Neuronal stem cell (in vitro differentiated cells): ENCODE results near the gene PURA.

Experiments
- DNase-seq: peaks from one replicate; pipeline ENCODE4 v3.0.0-alpha.2; 2013; ENCODE audit warnings: low spot score
- H2AFZ ChIP-seq: one replicate; pipeline ENCODE4 v1.6.1; 2013; ENCODE audit warnings: mild to moderate bottlenecking, low read length, inconsistent platforms
- H2AK5ac ChIP-seq: 2 replicates; pipeline ENCODE4 v1.6.1; 2013; ENCODE audit warnings: low read depth, mild to moderate bottlenecking, inconsistent platforms, low read length, moderate library complexity, mixed read lengths
- H2BK120ac ChIP-seq: 2 replicates; pipeline ENCODE4 v1.6.1; 2013; ENCODE audit warnings: low read depth, mild to moderate bottlenecking, inconsistent platforms, low read length, moderate library complexity, mixed read lengths
- H2BK12ac ChIP-seq: one replicate; pipeline ENCODE4 v1.6.1; 2013; ENCODE audit warnings: low read length, inconsistent platforms
- H2BK15ac ChIP-seq: 2 replicates; pipeline ENCODE4 v1.6.1; 2013; ENCODE audit warnings: mild to moderate bottlenecking, low read length, inconsistent platforms, mixed read lengths
- H2BK5ac ChIP-seq: one replicate; pipeline ENCODE4 v1.6.1; 2013; ENCODE audit warnings: inconsistent platforms, mild to moderate bottlenecking, low read length, moderate library complexity
- H3K14ac ChIP-seq: one replicate; pipeline ENCODE4 v1.6.1; 2013; ENCODE audit warnings: low read length, inconsistent platforms
- H3K18ac ChIP-seq: 2 replicates; pipeline ENCODE4 v1.6.1; 2013; ENCODE audit warnings: low read length, inconsistent platforms
- H3K23ac ChIP-seq: 2 replicates; pipeline ENCODE4 v1.6.1; 2013; ENCODE audit warnings: low read depth, mild to moderate bottlenecking, mixed read lengths, low read length, inconsistent platforms; ENCODE audit not compliant: poor library complexity
- H3K27ac ChIP-seq: replicated peaks from 3 replicates; pipeline ENCODE4 v1.5.1; 2013; ENCODE audit warnings: low read length, inconsistent platforms
- H3K27me3 ChIP-seq, 3 experiments: 2 replicates each; pipeline ENCODE4 v1.6.1; 2013; ENCODE audit warnings: low read length in 3 of 3, mild to moderate bottlenecking in 2 of 3, inconsistent platforms in 1 of 3, low read depth in 1 of 3, mixed read lengths in 1 of 3, moderate library complexity in 1 of 3; ENCODE audit not compliant: control insufficient read depth in 3 of 3, insufficient read depth in 3 of 3
- H3K36me3 ChIP-seq, 2 donors: replicated peaks in 1 of 2; 2 replicates each; pipeline ENCODE4 v1.6.1; 2013; ENCODE audit warnings: low read length in 2 of 2; ENCODE audit not compliant: control insufficient read depth in 2 of 2, insufficient read depth in 2 of 2
- H3K4ac ChIP-seq: 2 replicates; pipeline ENCODE4 v1.6.1; 2013; ENCODE audit warnings: inconsistent platforms, mild to moderate bottlenecking, low read length, moderate library complexity
- H3K4me1 ChIP-seq, 2 donors: 1 replicate in 1 of 2; 2 replicates in 1 of 2; pipeline ENCODE4 v1.6.1; 2013; ENCODE audit warnings: low read length in 2 of 2, low read depth in 1 of 2; ENCODE audit not compliant: control insufficient read depth in 2 of 2, insufficient read depth in 1 of 2
- H3K4me2 ChIP-seq: one replicate; pipeline ENCODE4 v1.6.1; 2013; ENCODE audit warnings: mild to moderate bottlenecking, low read length, inconsistent platforms; ENCODE audit not compliant: insufficient read depth, poor library complexity, severe bottlenecking
- H3K4me3 ChIP-seq, 2 donors: 2 replicates each; pipeline ENCODE4 v1.5.1; 2013; ENCODE audit warnings: low read length in 2 of 2, mild to moderate bottlenecking in 2 of 2, inconsistent platforms in 1 of 2, moderate library complexity in 1 of 2
- H3K79me1 ChIP-seq: one replicate; pipeline ENCODE4 v1.6.1; 2013; ENCODE audit warnings: low read depth, mild to moderate bottlenecking, inconsistent platforms, low read length, moderate library complexity
- H3K9ac ChIP-seq: one replicate; pipeline ENCODE4 v1.6.1; 2013; ENCODE audit warnings: mild to moderate bottlenecking, low read depth, low read length, inconsistent platforms; ENCODE audit not compliant: poor library complexity
- H3K9me3 ChIP-seq, 2 donors: replicated peaks in 1 of 2; 2 replicates each; pipeline versions ENCODE3 to v1.6.1; 2013; ENCODE audit warnings: low read length in 2 of 2, mild to moderate bottlenecking in 2 of 2, inconsistent platforms in 1 of 2, low read depth in 1 of 2, mixed read lengths in 1 of 2, moderate library complexity in 1 of 2; ENCODE audit not compliant: control insufficient read depth in 2 of 2, insufficient read depth in 1 of 2
- H4K8ac ChIP-seq: one replicate; pipeline ENCODE4 v1.6.1; 2013; ENCODE audit warnings: low read depth, mild to moderate bottlenecking, inconsistent platforms, low read length, moderate library complexity
- H4K91ac ChIP-seq: one replicate; pipeline ENCODE4 v1.6.1; 2013; ENCODE audit warnings: low read length, low read depth, mild to moderate bottlenecking, inconsistent platforms; ENCODE audit not compliant: poor library complexity
- WGBS, 2 donors: extraction: QIAGEN DNeasy Blood & Tissue Kit; methylation state at CpG; one replicate each; pipeline ENCODE4 v1.1.7; 2013; ENCODE audit warnings: missing lambda C conversion rate in 2 of 2, mixed read lengths in 1 of 2; ENCODE audit not compliant: insufficient read length in 2 of 2, insufficient replicate concordance in 1 of 2; ENCODE audit errors: extremely low coverage in 2 of 2; 5-methylcytosine and 5-hydroxymethylcytosine counted together

The PURA gene

DNA sequence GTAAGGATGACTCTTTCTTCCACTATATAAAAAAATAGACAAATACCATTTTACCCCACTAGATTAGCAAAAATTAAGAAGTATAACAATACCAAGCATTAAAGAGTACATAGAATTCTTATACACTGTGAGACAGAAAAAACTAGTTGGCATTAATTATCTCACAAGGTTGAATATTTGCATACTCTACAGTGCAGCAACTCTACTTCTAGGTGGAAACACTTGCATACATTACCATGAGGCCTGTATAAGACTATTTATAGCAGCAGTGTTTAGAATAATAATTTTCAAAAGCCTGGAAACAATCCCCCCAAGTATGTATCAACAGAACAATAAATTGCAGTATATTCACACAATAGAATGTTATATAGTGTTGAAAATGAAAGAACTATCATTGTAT is 19.0 kb upstream of the PURA start:
- Histone ChIP-seq H2BK5ac (no peak overlapping the region), H3K4me2 (no peak overlapping the region), H4K8ac (no peak overlapping the region), H3K9ac (no peak overlapping the region), H3K27me3 (peaks cover 0 to 36% (median 0%) of the 10 kb centered on the region in 3 experiments), H2BK12ac (no peak overlapping the region), H3K36me3 (no peaks in the 10 kb centered on the region), H3K9me3 (peaks cover 0 to 3% of the 10 kb centered on the region in 2 donors), H3K79me1 (no peaks in the 10 kb centered on the region), H3K27ac (no peak overlapping the region), H2BK120ac (no peak overlapping the region), H2AK5ac (no peak overlapping the region), H4K91ac (no peak overlapping the region), H2BK15ac (no peak overlapping the region), H3K23ac (no peak overlapping the region), H3K4ac (no peak overlapping the region), H3K4me3 (no peak overlapping the region), H3K4me1 (no peaks in the 10 kb centered on the region), H2AFZ (no peak overlapping the region), H3K18ac (no peak overlapping the region), H3K14ac (no peak overlapping the region)
- no peak for DNase-seq

DNA sequence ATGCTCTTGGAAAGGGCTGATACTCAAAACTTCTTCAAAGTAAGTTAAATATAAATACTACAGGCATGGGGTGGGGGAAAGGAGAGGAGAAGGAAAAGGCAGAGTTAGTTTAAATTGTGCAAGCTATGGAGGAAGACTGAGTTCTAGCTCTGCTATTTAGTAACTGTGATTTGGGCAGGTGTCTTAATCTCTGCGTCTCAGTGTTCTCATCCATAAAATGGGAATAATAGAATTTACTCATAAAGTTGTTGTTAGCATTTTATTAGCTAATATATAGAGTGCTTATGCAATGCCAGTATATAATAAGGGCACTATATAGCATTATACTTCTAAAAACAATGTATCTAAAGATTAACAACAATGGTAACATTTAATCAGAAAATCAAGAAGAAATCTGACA is 12.7 kb upstream of the PURA start:
- H3K27ac ChIP-seq: no peak overlapping the region
- H2BK12ac ChIP-seq: no peak overlapping the region
- H3K27me3 ChIP-seq: peaks cover 0 to 44% (median 13%) of the 10 kb centered on the region in 3 experiments
- H3K4me1 ChIP-seq: no peaks in the 10 kb centered on the region
- H3K4me2 ChIP-seq: no peak overlapping the region
- H3K36me3 ChIP-seq: no peaks in the 10 kb centered on the region
- no peak overlapping the region for H2AFZ ChIP-seq
- H3K9me3 ChIP-seq: no peaks in the 10 kb centered on the region
- H3K23ac ChIP-seq: no peak overlapping the region
- H4K8ac ChIP-seq: no peak overlapping the region
- no peak overlapping the region for H2BK15ac ChIP-seq
- no peak overlapping the region for H2AK5ac ChIP-seq
- no peak for DNase-seq
- H4K91ac ChIP-seq: no peak overlapping the region
- H3K79me1 ChIP-seq: no peaks in the 10 kb centered on the region
- no peak overlapping the region for H3K9ac ChIP-seq
- H3K4ac ChIP-seq: no peak overlapping the region
- no peak overlapping the region for H3K18ac ChIP-seq
- H3K4me3 ChIP-seq: no peak overlapping the region
- WGBS, 2 donors: no CpG with 5 or more reads among the region's 1 CpG
- H2BK5ac ChIP-seq: no peak overlapping the region
- no peak overlapping the region for H2BK120ac ChIP-seq
- no peak overlapping the region for H3K14ac ChIP-seq

DNA sequence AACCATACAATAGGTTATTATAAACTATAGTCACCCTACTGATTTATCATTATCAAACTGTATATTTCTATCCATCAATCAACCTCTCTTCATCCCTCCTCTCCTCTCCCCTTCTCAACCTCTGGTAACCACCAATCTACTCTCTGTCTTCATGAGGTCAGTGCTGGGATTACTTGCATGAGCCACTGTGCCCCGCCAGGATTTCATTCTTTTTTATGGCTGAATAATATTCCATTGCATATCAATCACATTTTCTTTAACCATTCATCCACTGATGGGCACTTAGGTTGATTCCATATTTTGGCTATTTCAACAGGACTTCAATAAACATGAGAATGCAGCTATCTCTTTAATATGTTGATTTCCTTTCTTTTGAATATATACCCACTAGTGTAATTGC is 10.8 kb upstream of the PURA start:
- no peak overlapping the region for H4K91ac ChIP-seq
- no CpG with 5 or more reads among the region's 1 CpG for WGBS, 2 donors
- H4K8ac ChIP-seq: no peak overlapping the region
- no peak overlapping the region for H2BK120ac ChIP-seq
- peaks cover 0 to 39% (median 26%) of the 10 kb centered on the region in 3 experiments for H3K27me3 ChIP-seq
- H2AK5ac ChIP-seq: no peak overlapping the region
- no peak for DNase-seq
- no peaks in the 10 kb centered on the region for H3K36me3 ChIP-seq
- H2BK5ac ChIP-seq: no peak overlapping the region
- H3K4me2 ChIP-seq: no peak overlapping the region
- no peak overlapping the region for H3K4me3 ChIP-seq
- no peaks in the 10 kb centered on the region for H3K79me1 ChIP-seq
- H3K9ac ChIP-seq: no peak overlapping the region
- H3K18ac ChIP-seq: no peak overlapping the region
- H3K4ac ChIP-seq: no peak overlapping the region
- no peak overlapping the region for H2BK12ac ChIP-seq
- H2BK15ac ChIP-seq: no peak overlapping the region
- no peak overlapping the region for H3K23ac ChIP-seq
- H3K9me3 ChIP-seq: no peaks in the 10 kb centered on the region
- H3K14ac ChIP-seq: no peak overlapping the region
- H3K27ac ChIP-seq: no peak overlapping the region
- no peak overlapping the region for H2AFZ ChIP-seq
- H3K4me1 ChIP-seq: peaks cover 5% of the 10 kb centered on the region in 2 donors

DNA sequence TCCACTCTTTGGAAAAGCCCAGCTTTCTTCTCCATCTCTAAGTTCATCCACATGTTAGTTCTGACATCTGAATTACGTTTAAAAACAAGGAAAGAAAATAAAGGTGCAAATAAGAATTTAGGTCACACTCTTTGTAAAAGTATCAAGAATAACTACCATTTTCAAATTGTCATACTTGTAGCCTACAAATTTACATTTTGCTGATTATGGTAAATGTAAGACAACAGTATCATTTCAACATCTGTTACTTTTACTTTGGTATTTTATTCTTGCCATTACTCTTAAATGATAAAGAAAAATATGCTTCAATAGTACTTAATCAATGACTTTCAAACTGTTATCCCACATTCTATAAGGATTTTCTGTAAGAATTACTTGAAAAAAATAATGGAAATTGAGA is 9.8 kb upstream of the PURA start:
- no peak overlapping the region for H2BK15ac ChIP-seq
- no peak overlapping the region for H3K23ac ChIP-seq
- H3K14ac ChIP-seq: no peak overlapping the region
- no peaks in the 10 kb centered on the region for H3K9me3 ChIP-seq
- no CpG with 5 or more reads among the region's 1 CpG for WGBS, 2 donors
- H4K91ac ChIP-seq: no peak overlapping the region
- no peak overlapping the region for H2BK5ac ChIP-seq
- H2AK5ac ChIP-seq: no peak overlapping the region
- H3K4me1 ChIP-seq: peaks cover 7 to 10% of the 10 kb centered on the region in 2 donors
- H2BK12ac ChIP-seq: no peak overlapping the region
- H3K4ac ChIP-seq: no peak overlapping the region
- no peak for DNase-seq
- H2BK120ac ChIP-seq: no peak overlapping the region
- no peak overlapping the region for H4K8ac ChIP-seq
- H3K27ac ChIP-seq: no peak overlapping the region
- no peak overlapping the region for H3K18ac ChIP-seq
- no peaks in the 10 kb centered on the region for H3K36me3 ChIP-seq
- H3K9ac ChIP-seq: no peak overlapping the region
- no peak overlapping the region for H3K4me2 ChIP-seq
- no peaks in the 10 kb centered on the region for H3K79me1 ChIP-seq
- H3K4me3 ChIP-seq: no peak overlapping the region
- no peak overlapping the region for H2AFZ ChIP-seq
- H3K27me3 ChIP-seq: peaks cover 5 to 48% (median 36%) of the 10 kb centered on the region in 3 experiments
